Measurements from ENCODE around the gene SELENOK.

The SELENOK gene

GRCh38 chr3:53841296-53841695 lies 50.4 kb downstream of the SELENOK start:
- DNase-seq: no peak

GRCh38 chr3:53837331-53837730 lies 54.3 kb downstream of the SELENOK start:
- no peak for DNase-seq

- no peak for DNase-seq
Observed at GRCh38 chr3:53836084-53836872, 55.4 kb downstream of the SELENOK start.

GRCh38 chr3:53835257-53835656 lies 56.4 kb downstream of the SELENOK start:
- no peak for DNase-seq

- DNase-seq: no peak
Observed at GRCh38 chr3:53834429-53835095, 57.1 kb downstream of the SELENOK start.
